HEK293 (cell line): Measurements from ENCODE around the gene PRSS56.

Experiments used
- CTCF ChIA-PET: fragments of 350-600 bp; formaldehyde crosslinking; extraction: SDS; loops from one replicate; lab custom pipeline; 2021; ENCODE audit warnings: antibody characterized with exemption; lab: Yijun Ruan, JAX
- POLR2A ChIA-PET: fragments of 300-600 bp; formaldehyde crosslinking; extraction: SDS; loops from one replicate; lab custom pipeline; 2020; ENCODE audit warnings: antibody characterized with exemption, inconsistent platforms; lab: Yijun Ruan, JAX
- H3K27ac ChIP-seq: fragments of 200-500 bp; sonication (Bioruptor generic); 2 replicates; pipeline ENCODE4 v1.5.1; 2014; ENCODE audit warnings: low read depth, low read length, control low read depth, inconsistent platforms; ENCODE audit errors: extremely low read depth
- H3K36me3 ChIP-seq, 2 experiments: fragments of 200-500 bp in 1 of 2; sonication (Bioruptor generic) in 1 of 2; 1 replicate in 1 of 2; 2 replicates in 1 of 2; pipeline ENCODE4 v1.5.1; 2014 to 2017; ENCODE audit warnings: inconsistent platforms in 2 of 2, low read length in 2 of 2; ENCODE audit not compliant: control insufficient read depth in 2 of 2, insufficient read depth in 1 of 2
- H3K4me1 ChIP-seq: fragments of 200-500 bp; sonication (Bioruptor generic); 2 replicates; pipeline ENCODE4 v1.5.1; 2014; ENCODE audit warnings: mild to moderate bottlenecking, low read length, inconsistent platforms; ENCODE audit not compliant: control insufficient read depth, insufficient read depth
- H3K4me3 ChIP-seq: 2 replicates; pipeline ENCODE4 v1.5.1; 2011; ENCODE audit warnings: low read depth, mild to moderate bottlenecking, control low read depth, low read length, moderate library complexity
- H3K9me3 ChIP-seq: fragments of 200-500 bp; sonication (Bioruptor generic); 2 replicates; pipeline ENCODE4 v1.5.1; 2014; ENCODE audit warnings: low read depth, low read length, inconsistent platforms; ENCODE audit not compliant: control insufficient read depth, insufficient read depth
- EGR2 ChIP-seq: fragments of 450-650 bp; formaldehyde crosslinking; IDR thresholded peaks from 2 replicates; pipeline ENCODE4 v1.5.1; 2016; ENCODE audit warnings: low read depth, missing biosample characterization, missing genetic modification characterization
- GLI2 ChIP-seq: fragments of 450-650 bp; formaldehyde crosslinking; IDR thresholded peaks from 2 replicates; pipeline ENCODE4; 2017; ENCODE audit warnings: missing biosample characterization, missing genetic modification characterization, low read depth, borderline replicate concordance
- GLI4 ChIP-seq: fragments of 450-650 bp; formaldehyde crosslinking; IDR thresholded peaks from 2 replicates; pipeline ENCODE4 v1.5.1; 2016; ENCODE audit warnings: missing biosample characterization, missing genetic modification characterization
- GLIS1 ChIP-seq: fragments of 450-650 bp; formaldehyde crosslinking; IDR thresholded peaks from 2 replicates; pipeline ENCODE4 v1.5.1; 2016; ENCODE audit warnings: missing biosample characterization, missing genetic modification characterization
- HOXC10 ChIP-seq: sonication (generic); formaldehyde crosslinking; IDR thresholded peaks from 2 replicates; pipeline ENCODE4 v1.8.1; 2023; ENCODE audit warnings: mild to moderate bottlenecking, missing genetic modification reagents
- REST ChIP-seq: fragments of 450-650 bp; formaldehyde crosslinking; IDR thresholded peaks from 2 replicates; pipeline ENCODE4 v1.5.1; 2016; ENCODE audit warnings: missing biosample characterization, missing genetic modification characterization
- SCRT1 ChIP-seq: fragments of 450-650 bp; formaldehyde crosslinking; IDR thresholded peaks from 2 replicates; pipeline ENCODE4 v1.5.1; 2016; ENCODE audit warnings: missing biosample characterization, missing genetic modification characterization, borderline replicate concordance
- WT1 ChIP-seq: fragments of 450-650 bp; formaldehyde crosslinking; IDR thresholded peaks from 2 replicates; pipeline ENCODE4 v1.5.1; 2016; ENCODE audit warnings: missing biosample characterization, missing genetic modification characterization
- ZEB2 ChIP-seq: fragments of 450-650 bp; formaldehyde crosslinking; IDR thresholded peaks from 2 replicates; pipeline ENCODE4 v1.5.1; 2016; ENCODE audit warnings: missing biosample characterization, missing genetic modification characterization
- ZFP41 ChIP-seq: fragments of 450-650 bp; formaldehyde crosslinking; IDR thresholded peaks from 2 replicates; pipeline ENCODE4 v1.5.1; 2016; ENCODE audit warnings: missing biosample characterization, missing genetic modification characterization, borderline replicate concordance
- ZIC2 ChIP-seq: fragments of 450-650 bp; formaldehyde crosslinking; IDR thresholded peaks from 2 replicates; pipeline ENCODE4 v1.5.1; 2016; ENCODE audit warnings: missing biosample characterization, missing genetic modification characterization
- ZNF133 ChIP-seq: fragments of 450-650 bp; formaldehyde crosslinking; IDR thresholded peaks from 2 replicates; pipeline ENCODE4 v1.5.1; 2016; ENCODE audit warnings: missing biosample characterization, missing genetic modification characterization
- ZNF155 ChIP-seq: fragments of 450-650 bp; formaldehyde crosslinking; IDR thresholded peaks from 2 replicates; pipeline ENCODE4 v1.5.1; 2016; ENCODE audit warnings: missing biosample characterization, missing genetic modification characterization
- ZNF292 ChIP-seq: fragments of 450-650 bp; formaldehyde crosslinking; IDR thresholded peaks from 2 replicates; pipeline ENCODE4 v1.5.1; 2016; ENCODE audit warnings: low read depth, missing biosample characterization, missing genetic modification characterization, borderline replicate concordance
- ZNF521 ChIP-seq: fragments of 450-650 bp; formaldehyde crosslinking; IDR thresholded peaks from 2 replicates; pipeline ENCODE4 v1.5.1; 2017; ENCODE audit warnings: missing biosample characterization, mild to moderate bottlenecking, missing genetic modification characterization
- ZNF529 ChIP-seq: fragments of 450-650 bp; formaldehyde crosslinking; IDR thresholded peaks from 2 replicates; pipeline ENCODE4 v1.5.1; 2017; ENCODE audit warnings: missing genetic modification characterization, missing biosample characterization; ENCODE audit not compliant: insufficient replicate concordance
- ZNF558 ChIP-seq: fragments of 450-650 bp; formaldehyde crosslinking; IDR thresholded peaks from 2 replicates; pipeline ENCODE4 v1.5.1; 2016; ENCODE audit warnings: missing biosample characterization, missing genetic modification characterization
- ZNF596 ChIP-seq: fragments of 450-650 bp; IDR thresholded peaks from 2 replicates; pipeline ENCODE4 v1.5.0; 2018; ENCODE audit warnings: missing biosample characterization, mild to moderate bottlenecking, missing genetic modification characterization, moderate library complexity
- ZNF701 ChIP-seq: fragments of 450-650 bp; formaldehyde crosslinking; IDR thresholded peaks from 2 replicates; pipeline ENCODE4 v1.5.1; 2016; ENCODE audit warnings: missing biosample characterization, missing genetic modification characterization
- ZNF768 ChIP-seq: fragments of 450-650 bp; formaldehyde crosslinking; IDR thresholded peaks from 2 replicates; pipeline ENCODE4 v1.5.1; 2018; ENCODE audit warnings: missing biosample characterization, mild to moderate bottlenecking, missing genetic modification characterization
- TF ChIP-seq, protein P1 (sequence below): fragments of 450-650 bp; formaldehyde crosslinking; IDR thresholded peaks from 2 replicates; pipeline ENCODE4 v1.5.1; 2017; ENCODE audit warnings: missing biosample characterization, missing genetic modification characterization

Gene PRSS56

DNA sequence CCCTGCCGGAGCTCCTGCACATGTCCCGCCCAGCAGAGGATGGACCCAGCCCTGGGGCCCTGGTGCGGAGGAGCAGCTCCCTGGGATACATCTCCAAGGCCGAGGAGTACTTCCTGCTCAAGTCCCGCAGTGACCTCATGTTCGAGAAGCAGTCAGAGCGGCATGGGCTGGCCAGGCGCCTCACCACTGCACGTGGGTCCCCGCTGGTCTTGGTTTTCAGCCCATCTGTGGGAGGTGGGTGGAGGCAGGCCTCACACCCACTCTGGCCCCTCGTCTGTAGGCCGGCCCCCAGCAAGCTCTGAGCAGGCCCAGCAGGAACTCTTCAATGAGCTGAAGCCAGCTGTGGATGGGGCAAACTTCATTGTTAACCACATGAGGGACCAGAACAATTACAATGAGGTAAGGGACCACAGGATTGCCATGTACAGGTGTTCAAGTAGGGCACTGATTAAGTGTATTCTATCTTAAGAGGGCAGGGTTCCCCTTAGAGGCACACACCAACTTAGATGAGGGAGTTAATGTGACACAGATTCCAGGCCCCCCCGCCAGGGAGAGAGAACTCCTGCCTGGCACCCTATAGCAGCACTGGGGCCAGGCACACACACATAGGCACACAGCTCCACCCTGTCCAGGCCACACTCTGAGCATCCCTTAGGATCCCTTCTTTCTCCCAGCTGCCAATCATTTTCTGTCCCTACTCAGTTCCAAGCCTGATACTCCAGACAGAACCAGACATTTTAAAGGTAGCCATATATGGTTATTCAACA lies 13.9 kb downstream of the PRSS56 start (continued):
- TF ChIP-seq REST (tag by site-specific recombination) = no peak
- TF ChIP-seq ZNF155 (tag by site-specific recombination) = no peak
- TF ChIP-seq GLI2 (tag by site-specific recombination) = no peak
- TF ChIP-seq ZFP41 (tag by site-specific recombination) = no peak
- TF ChIP-seq HOXC10 (CRISPR knock-in tag) = no peak
- TF ChIP-seq ZNF292 = no peak
- TF ChIP-seq GLIS1 (tag by site-specific recombination) = no peak
- no peak for TF ChIP-seq ZNF133 (tag by site-specific recombination)
- TF ChIP-seq ZNF596 (tag by site-specific recombination) = no peak
- TF ChIP-seq ZNF701 (tag by site-specific recombination) = no peak
- TF ChIP-seq ZNF768 (tag by site-specific recombination) = no peak
- no peak for TF ChIP-seq GLI4 (tag by site-specific recombination)
- no peak for TF ChIP-seq SCRT1 (tag by site-specific recombination)
- no peak for TF ChIP-seq ZEB2 (tag by site-specific recombination)
- TF ChIP-seq ZNF529 (tag by site-specific recombination) = no peak
- peak; percentile 36 for TF ChIP-seq ZIC2 (tag by site-specific recombination)
- TF ChIP-seq, protein P1, sequence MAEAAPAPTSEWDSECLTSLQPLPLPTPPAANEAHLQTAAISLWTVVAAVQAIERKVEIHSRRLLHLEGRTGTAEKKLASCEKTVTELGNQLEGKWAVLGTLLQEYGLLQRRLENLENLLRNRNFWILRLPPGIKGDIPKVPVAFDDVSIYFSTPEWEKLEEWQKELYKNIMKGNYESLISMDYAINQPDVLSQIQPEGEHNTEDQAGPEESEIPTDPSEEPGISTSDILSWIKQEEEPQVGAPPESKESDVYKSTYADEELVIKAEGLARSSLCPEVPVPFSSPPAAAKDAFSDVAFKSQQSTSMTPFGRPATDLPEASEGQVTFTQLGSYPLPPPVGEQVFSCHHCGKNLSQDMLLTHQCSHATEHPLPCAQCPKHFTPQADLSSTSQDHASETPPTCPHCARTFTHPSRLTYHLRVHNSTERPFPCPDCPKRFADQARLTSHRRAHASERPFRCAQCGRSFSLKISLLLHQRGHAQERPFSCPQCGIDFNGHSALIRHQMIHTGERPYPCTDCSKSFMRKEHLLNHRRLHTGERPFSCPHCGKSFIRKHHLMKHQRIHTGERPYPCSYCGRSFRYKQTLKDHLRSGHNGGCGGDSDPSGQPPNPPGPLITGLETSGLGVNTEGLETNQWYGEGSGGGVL = no peak

DNA sequence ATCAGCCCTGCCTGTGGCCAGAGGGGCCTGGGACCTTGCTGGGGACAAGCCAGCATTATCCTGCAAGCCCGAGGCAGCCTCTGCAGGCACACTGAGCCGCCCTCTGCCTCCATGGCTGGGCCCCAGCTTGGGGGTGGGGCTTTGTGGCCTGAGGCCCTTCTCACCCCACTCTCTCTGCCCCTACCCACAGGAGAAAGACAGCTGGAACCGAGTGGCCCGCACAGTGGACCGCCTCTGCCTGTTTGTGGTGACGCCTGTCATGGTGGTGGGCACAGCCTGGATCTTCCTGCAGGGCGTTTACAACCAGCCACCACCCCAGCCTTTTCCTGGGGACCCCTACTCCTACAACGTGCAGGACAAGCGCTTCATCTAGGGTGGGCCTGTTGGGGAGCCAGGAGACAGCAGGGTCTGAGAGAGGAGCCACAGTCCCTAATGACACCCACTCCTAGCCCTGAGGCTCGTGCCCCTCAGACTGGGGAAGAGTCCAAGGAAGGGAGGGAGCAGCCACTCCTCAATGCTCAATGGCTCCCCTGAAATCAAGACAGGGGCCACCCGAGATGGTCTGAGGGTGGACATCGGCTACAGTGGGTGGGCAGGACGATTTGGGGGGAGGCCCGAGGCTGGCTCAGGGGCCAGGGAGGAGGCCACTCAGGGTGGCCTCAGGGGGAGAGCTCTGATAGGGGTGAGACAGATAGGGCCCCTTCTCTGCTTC lies 14.9 kb downstream of the PRSS56 start:
- CTCF ChIA-PET = no interaction called here
- Histone ChIP-seq H3K27ac (no peak overlapping the region), H3K4me1 (no peaks in the 10 kb centered on the region), H3K36me3 (no peaks in the 10 kb centered on the region), H3K4me3 (no peak overlapping the region), H3K9me3 (no peaks in the 10 kb centered on the region)
- POLR2A ChIA-PET = no interaction called here
- TF ChIP-seq ZNF521 (tag by site-specific recombination) = no peak
- TF ChIP-seq WT1 = no peak
- TF ChIP-seq, protein P1 = no peak
- 0 out of 2 replicates have a peak, but pooled peaks have one; percentile 5 for TF ChIP-seq EGR2
- no peak for TF ChIP-seq ZNF558 (tag by site-specific recombination)
- TF ChIP-seq, all 188 proteins: peak for 1
